HG03060 (cell line): ENCODE data around the gene CNGB1.
"Not testable (repeated sequence)": the region's sequence is repeated elsewhere in the genome, so short reads cannot be mapped to it uniquely, and the experiment has no call there.

Experiments used
- ATAC-seq: cut with Tn5 transposase; IDR thresholded peaks from one replicate; pipeline ENCODE4 v1.9.1; 2021; ENCODE audit warnings: low read depth, moderate number of reproducible peaks; ENCODE audit not compliant: unreplicated experiment

CNGB1 gene

DNA sequence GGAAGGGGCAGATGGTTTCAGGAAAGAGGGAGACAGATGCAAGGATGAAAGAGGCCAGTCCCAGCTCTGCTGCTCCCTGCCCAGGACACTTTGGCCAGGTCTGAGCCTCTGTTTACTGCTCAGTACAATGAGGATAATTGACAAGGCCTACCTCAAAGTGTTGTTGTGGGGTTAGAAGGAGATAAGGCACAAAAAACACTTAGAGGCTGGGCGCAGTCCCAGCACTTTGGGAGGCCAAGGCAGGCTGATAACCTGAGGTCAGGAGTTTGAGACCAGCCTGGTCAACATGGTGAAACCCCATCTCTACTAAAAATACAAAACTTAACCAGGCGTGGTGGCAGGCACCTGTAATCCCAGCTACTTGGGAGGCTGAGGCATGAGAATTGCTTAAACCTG, 7.1 kb upstream of the CNGB1 start:
- ATAC-seq = not testable (repeated sequence)

DNA sequence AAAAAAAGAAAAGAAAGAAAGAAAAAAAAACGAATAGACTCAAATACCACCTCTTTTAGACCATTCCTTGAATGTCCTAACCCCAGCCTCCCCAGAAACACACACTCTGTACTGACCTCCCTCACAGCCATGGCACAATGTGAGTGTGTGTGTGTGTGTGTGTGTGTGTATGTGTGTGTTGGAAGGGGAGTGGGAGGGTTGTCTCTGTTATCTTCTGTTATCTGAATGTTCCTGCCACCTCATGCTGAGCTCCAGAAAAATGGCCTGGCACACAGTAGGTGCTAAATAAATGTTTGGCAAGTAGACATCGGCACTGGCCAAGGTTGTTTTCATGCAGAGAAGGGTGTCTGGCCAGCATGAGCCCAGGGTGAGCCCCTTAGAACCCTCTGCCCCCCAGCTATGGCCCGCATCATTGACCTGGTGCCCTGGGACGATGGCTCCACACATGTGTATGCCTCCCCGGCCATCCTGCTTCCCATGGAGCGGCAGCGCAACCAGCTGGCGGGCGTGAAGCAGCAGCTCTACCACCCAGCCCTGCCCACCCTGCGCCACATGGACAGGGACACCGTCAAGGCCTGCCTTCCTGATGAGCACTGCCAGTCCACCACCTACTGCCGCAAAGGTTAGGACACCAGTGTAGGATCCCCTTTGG, 6.6 kb upstream of the CNGB1 start:
- ATAC-seq = no peak

- ATAC-seq = no peak
These were observed 5.4 kb upstream of the CNGB1 start for GRCh38 chr16:57976331-57976796.

DNA sequence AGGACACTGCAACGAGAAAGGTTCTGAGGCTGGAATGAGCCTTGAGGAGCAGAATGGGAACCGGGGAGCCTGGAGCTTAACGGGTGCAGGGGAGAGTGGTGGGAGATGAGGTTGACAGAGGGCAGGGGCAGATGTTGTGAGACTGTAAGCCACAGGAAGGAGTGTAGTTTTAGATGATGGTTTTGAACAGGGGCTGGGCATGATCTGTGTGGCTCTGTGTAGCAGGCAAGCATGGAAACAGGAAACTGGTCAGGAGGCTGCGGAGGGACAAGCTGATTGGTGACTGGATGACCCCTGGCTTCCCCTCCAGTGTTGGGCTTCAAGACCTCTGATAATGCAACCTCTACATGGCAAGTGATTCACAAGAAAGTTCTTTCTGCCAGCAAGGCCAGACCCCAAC, 1.4 kb upstream of the CNGB1 start:
- no peak for ATAC-seq

DNA sequence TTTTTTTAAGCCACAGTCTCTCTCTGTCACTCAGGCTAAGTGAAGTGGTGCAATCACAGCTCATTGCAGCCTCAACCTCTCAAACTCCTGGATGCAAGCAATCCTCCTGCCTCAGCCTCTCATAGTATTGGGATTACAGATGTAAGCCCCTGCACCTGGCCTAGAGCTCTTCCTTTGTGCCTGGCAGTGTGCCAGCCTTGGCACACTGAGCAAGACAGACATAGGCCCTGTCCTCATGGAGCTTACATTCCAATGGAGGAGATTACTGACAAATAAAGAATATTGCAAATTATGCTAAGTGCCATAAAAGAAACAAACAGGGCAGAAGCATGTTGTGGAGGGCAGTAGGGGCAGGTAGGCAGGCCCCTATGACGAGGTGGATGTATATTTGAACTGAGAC, 920 bp upstream of the CNGB1 start:
- ATAC-seq = no peak

DNA sequence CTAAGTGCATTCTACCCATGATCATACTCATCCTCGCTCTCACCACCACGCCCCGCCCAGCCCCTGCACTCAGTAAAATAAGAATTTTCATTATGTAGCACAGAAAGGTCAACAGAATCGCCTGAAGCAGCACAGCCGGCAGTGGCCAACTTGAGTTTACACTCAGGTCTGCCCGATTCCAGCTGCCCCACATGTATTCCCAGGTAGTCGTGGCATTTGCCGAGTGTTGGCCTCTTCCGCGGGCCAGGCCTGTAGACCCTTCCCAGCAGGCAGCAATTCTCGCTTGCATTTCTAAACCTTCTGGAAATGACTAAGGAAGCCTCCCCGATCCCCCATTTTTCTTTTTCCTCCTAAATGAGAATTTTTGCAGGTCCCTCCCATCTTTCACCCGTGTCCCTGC, 609 bp downstream of the CNGB1 start:
- no peak for ATAC-seq

DNA sequence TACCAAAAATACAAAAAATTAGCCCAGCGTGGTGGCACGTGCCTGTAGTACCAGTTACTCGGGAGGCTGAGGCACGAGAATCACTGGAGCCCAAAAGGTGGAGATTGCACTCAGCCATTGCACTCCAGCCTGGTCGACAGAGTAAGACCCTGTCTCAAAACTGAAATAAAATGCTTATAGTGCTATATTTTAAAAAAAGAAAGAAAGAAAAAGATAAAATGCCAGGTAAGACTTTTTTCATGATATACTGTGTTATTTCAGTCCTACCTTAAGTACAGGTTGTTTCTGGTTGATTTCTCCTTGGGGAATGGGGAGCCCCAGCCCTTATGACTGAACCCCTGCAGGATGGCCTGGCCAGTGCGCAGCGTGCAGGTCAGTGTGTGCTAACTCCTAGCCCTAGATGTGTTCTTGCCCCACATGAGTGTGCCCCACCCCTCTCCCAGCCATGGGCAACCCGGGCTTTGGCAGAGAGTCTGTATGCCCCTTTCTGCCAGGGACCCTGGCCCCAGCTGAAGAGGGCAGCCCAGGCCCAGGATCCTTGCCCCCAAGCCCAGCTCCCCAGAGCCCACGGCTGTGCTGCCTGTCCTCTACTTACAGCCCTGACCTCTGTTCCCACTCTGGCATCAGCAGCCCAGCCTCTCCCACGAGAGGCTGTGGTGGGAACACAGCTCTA, 1.3 kb downstream of the CNGB1 start:
- ATAC-seq = no peak

DNA sequence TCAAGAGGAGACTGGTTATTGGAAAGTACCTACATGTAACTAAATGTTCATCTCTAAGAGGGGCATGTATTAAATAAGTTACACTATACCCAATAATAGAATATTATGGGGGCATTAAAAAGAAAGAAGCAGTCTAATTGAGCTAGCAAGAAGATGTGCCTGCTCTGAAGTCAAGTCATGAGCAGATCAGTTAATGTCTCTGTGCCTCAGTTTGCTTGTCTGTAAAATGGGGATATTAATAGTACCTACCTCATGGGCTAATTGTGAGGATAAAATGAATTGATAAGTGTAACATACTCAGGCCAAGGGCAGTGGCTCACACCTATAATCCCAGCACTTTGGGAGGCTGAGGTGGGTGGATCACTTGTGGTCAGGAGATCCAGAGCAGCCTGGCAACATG, 3.0 kb downstream of the CNGB1 start:
- no peak for ATAC-seq

DNA sequence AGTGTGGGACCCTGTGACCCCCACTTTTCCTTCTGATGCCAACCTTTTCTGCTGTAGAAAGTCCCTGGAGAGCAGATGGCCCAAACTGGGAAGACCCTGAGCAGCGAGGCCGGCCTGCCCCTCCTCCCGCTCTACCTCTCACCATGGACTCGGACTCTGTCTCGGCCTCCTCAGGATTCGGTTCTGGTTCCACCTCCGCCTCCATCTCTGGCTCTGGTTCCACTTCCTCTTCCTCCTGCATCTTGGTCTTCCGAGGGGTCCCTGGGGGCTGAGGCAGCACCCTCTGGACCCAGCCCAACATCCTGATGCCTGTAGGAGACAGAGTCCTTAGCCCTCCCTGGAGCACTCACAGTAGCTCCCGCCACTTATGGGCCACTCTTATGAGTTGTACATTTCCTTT, 3.9 kb downstream of the CNGB1 start:
- no peak for ATAC-seq

- no peak for ATAC-seq
These were observed 4.6 kb downstream of the CNGB1 start for GRCh38 chr16:57966204-57966771.

GRCh38 chr16:57964157-57964700, 6.7 kb downstream of the CNGB1 start:
- no peak for ATAC-seq

DNA sequence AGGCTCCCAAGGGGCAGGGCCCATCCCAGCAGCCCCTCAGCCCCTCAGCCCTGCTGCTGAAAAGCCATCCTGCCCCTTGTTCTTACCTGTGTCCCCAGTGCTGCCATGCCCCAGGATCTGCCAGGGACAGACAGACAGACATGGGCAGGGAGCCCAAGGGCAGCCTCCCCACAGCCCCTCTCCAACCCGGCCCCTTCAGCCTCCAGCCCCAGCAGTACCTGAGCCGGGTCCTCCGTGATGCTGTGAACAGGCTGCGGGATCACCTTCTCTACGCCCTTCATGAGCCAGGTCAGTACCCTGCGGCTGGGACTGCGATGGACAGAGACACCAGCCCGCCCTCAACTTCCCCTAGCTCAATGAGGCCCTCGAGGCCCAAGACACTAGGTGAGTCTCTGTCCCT, 8.2 kb downstream of the CNGB1 start:
- ATAC-seq = no peak

GRCh38 chr16:57962046-57962445, 8.9 kb downstream of the CNGB1 start:
- no peak for ATAC-seq

DNA sequence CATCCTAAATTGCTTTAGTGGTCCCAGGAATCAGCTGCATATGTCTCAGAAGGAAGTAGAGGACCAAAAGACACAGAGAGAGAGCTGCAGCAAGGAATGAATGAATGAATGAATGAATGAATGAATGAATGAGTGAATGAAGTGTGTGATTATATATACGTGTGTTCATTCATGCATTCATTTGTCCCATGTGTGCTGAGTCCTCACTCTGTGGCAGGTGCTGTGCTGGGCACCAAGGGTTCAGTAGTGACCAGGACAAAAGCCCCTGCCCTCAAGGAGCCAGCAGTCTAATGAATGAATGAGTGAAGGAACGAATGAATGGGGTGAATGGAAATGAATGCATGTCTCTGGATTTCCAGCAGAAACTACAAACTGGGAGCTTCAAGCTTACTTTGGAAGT, 9.4 kb downstream of the CNGB1 start:
- no peak for ATAC-seq

- no peak for ATAC-seq
These were observed 10.0 kb downstream of the CNGB1 start for GRCh38 chr16:57960826-57961472.

DNA sequence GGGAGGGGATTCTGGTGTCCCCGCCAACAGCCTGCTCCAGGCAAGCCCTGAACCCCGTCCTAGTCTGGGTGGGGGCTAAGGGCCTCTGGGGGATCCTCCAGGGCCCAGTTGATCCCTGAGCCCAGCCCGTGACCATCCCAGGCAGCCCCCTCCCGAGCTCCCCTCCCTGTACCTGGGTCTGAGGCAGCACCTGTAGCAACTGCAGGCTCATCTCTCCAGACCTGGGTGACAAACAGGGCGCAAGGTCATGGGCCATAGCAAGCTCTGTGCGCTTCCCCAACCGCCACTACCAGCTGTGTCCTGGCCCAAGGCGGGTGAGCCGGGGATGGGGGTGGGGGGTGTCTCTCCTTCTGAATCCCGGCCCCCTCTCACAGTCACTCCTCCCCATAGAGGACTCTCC, 10.6 kb downstream of the CNGB1 start:
- ATAC-seq = no peak

- ATAC-seq = no peak
These were observed 11.1 kb downstream of the CNGB1 start for GRCh38 chr16:57959804-57960203.

GRCh38 chr16:57959121-57959520, 11.8 kb downstream of the CNGB1 start:
- ATAC-seq = no peak

DNA sequence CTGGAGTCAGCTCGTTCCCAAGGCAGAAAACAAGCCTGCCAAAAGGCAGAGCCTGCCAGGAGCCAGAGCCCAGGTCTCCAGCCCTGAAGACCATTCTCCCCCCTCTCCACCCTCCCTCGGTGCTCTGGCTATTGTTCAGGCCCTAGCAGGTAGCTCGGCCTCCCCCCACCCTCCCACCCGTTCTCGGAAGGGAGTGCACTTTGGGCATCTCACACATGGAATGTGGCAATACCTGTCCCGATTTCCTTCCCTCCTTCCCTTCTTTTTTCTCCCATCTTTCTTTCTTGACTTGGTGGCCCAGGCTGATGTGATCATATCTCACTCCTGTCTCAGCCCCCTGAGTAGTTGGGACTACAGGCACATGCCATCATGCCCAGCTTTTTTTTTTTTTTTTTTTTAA, 12.4 kb downstream of the CNGB1 start:
- ATAC-seq = no peak

DNA sequence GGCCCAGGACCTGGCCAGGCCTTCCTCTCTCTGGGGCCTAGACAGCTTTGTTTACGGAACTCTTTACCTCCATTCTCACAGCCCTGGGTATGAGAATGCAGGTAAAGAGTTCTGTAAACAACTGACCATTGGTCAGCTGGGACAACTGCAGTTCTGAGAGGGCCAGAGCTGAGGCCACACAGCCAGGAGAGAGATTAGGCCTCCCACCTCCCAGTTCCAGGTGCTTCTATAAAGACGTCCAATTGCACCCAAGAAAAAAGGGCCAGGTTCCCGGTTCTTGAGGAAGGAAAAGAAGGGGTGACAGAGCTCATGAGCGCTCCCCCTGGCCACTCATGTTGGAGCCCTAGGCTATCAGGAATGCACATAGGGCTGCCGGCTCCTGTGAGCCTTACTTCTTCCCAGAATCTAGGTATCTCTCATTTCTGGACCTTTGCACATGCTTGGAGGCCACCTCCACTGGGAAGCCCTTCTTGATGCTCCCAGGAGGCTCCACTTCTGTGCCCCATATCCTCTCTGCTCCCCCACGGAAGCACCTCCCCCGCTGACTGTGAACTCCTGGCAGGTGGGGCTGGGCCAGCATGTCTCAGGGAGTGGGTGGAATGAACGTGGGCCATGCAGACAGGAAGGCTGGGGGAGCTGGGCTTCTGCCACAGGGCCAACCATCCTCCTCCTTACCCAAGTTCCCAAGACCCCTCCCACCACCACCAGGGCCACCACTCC, 13.1 kb downstream of the CNGB1 start:
- no peak for ATAC-seq
